Keratinocyte (primary cell): ENCODE results near the gene SYNCRIP.

ENCODE experiments used
- CTCF ChIP-seq, 3 experiments: IDR thresholded peaks in 1 of 3; conservative IDR thresholded peaks in 1 of 3; optimal IDR thresholded peaks in 1 of 3; 2 replicates in 2 of 3; 3 replicates in 1 of 3; pipeline versions ENCODE3 to v1.5.1; 2011; ENCODE audit warnings: low read length in 3 of 3, mild to moderate bottlenecking in 3 of 3, moderate library complexity in 2 of 3, control low read depth in 1 of 3, inconsistent platforms in 1 of 3; ENCODE audit not compliant: insufficient read depth in 2 of 3; ENCODE audit errors: extremely low read depth in 1 of 3
- EZH2 ChIP-seq: IDR thresholded peaks from one replicate; pipeline ENCODE4 v1.6.1; 2012; ENCODE audit warnings: inconsistent platforms, mild to moderate bottlenecking, low read length, moderate library complexity

- TF ChIP-seq CTCF (optimal IDR thresholded peaks at IDR 0.05 in 1 of 3, IDR thresholded peaks at IDR 0.05 in 1 of 3, conservative IDR thresholded peaks at IDR 0.05 in 1 of 3; ENCODE audit: extremely low read depth in 1 of 3, insufficient read depth in 2 of 3, low read length in 3 of 3) (no peak), EZH2 (no peak)
Observed at GRCh38 chr6:85641522-85641896, 1.2 kb downstream of the SYNCRIP start.
